NCI-H2196 (cell line): ENCODE results near the gene PRG3.
A peak's percentile ranks its signal among the peaks of the same experiment; 100 is the strongest.

Source experiments
- DNase-seq: peaks from one replicate; lab custom pipeline; 2025; ENCODE audit not compliant: unreplicated experiment; lab: John Stamatoyannopoulos, UW

Gene PRG3

GRCh38 chr11:57391539-57391938 lies 10.6 kb upstream of the PRG3 start:
- DNase-seq = no peak

- DNase-seq = no peak
Measured at GRCh38 chr11:57391111-57391510, 10.2 kb upstream of the PRG3 start.

DNA sequence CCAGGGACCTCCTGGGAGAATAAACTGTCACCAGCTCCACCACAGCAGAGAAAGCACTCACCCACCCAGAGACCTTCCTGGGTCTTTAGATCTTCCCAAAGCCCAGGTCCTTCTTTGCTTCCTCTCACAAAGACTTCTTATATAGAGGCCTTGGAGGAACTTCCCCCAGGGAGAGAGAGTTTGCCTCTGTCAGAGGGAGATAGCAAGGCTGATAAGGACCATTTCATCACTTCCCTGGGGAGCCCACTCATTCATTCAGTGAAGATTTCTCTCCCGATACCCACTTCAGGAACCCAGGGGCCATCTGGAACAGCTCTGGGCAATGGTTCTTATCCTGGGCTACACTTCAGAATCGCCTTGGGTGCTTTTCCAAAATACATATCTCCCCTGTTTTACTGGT lies 9.6 kb upstream of the PRG3 start, which contains the start of gene PRG2:
PRG2 (minus strand) TSS at position 116 of the 400 bp plus-strand sequence. CDS start 706 bp downstream, outside the sequence.
- no peak for DNase-seq

DNA sequence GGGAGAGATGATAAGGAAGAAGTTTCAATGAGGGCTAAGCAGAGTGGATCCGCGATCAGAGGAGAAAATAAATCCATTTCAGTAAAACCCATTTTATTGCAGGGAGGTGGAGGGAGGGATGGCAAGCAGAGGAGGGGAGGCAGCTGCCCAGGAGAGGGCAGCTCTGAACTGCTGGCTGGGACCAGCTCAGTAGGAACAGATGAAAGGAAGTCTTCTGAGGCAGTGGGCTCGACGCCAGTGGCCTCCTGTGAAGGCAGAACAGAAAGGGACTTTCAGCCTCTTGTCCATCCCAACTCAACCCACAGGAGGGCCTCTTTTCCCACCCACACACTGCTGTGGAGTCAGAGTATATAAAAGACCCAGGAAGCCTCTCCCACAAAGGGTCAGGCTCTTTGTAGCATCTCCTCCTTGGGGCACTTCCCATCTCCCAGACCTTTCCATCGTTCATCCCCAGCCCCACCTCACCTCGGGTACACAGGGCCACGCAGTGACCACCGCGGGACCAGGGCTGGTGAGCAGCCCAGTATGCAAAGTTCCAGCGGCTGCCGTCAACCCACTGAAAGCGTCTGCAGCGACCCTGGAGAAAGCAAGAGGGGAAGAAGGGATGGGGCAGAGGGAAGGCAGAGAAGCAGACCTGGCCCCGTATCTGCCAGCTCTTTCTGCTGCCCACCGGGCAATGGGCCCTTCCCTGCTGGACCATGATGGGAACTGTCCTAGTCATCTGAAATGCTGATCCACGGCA lies 6.5 kb upstream of the PRG3 start:
- DNase-seq = no peak

DNA sequence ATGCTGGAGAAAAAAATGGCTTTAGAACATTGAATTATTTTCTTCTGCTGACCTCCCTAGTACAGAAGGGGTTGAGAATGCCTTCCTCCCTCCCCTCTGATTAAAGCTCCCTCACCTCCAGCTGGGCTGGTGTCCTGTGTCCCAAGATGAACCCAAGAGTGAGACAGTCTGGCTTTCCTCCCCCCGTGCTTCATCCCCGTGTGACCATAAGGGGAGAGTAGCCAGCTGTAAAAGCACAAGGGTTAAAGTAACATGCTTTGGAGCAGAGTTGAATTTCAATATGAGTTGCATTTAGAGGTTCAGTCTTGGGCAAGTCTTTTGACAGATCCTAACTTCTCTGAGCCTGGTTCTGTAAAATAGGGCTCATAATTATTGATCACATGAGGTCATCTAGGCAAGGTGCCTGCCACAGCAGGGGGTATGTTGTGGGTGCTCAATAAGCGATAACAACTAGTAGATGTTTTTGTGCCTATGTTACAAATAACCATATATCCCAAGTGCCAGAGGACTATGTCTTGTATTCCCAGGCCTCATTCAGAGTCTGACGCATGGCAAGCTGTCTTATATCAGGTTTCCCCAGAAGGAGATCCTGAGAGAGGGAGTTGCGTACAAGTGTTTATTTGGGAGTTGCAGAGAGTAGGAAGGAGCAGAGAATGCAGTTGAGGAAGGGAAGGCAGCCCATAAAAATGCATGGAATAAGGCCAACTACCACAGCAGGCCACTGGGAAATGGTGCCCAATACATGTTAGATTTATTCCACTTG lies 5.4 kb upstream of the PRG3 start:
- no peak for DNase-seq

GRCh38 chr11:57379732-57380131 lies 1.2 kb downstream of the PRG3 start:
- DNase-seq = no peak

GRCh38 chr11:57378186-57378585 lies 2.8 kb downstream of the PRG3 start:
- DNase-seq = no peak

DNA sequence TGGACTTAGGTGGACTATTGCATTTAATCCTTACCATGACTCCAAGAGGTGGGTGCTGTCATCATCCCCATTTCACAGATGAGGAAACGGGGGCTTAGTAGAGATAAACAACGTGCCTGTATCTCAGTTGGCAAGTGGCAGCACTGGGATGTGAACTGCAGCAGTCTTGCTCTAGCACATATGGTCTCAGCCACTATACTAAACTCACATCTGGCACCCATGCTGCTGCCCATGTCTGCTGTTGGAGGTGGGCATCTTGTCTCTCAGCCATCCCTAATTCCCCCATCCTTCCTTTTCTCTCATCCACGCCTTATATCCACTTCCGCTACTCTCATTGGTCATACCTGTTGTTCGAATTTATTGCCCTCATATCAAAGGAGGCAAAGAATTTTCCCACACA lies 3.8 kb downstream of the PRG3 start:
- DNase-seq = no peak

DNA sequence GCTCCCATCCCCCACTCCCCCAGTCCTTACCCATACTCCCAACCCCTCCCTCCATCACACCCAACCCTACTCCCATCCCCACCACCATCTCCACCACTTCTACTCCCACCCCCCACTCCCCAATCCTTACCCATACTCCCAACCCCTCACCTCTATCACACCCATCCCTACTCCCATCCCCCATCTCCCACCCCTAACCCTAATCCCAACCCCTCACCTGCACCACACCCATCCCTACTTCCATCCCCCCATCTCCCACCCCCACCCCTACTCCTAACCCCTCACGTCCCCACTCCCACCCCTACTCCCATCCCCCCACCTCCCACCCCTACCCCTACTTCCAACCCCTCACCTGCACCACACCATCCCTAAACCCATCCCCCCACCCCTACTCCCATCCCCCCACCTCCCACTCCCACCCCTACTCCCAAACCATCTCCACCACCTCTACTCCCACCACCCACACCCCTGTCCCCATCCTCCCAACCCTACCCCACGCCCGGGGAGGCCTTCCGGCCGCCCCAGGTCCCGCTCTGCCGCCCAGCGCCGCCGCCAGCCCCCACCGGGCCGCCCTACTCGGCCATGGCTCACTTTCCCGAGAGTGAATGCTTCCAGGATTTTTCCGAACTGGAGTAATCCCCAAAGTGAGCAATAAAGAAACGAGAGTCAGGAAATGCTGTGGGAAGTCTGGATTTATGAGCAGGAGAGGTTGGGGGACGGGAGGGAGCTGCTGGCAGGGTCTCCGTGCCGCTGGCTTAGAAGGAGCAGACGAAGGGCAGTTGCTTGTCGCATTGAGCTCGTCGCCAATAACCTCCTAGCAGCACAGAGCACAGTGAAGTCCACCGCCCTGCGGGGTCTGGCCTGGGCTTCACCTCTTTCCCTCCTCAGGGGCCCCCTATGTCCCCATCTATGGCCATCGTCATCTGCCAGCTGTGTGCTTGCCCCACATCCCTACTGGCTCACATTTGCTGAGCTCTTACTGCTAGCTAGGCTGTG lies 4.6 kb downstream of the PRG3 start:
- no peak for DNase-seq

DNA sequence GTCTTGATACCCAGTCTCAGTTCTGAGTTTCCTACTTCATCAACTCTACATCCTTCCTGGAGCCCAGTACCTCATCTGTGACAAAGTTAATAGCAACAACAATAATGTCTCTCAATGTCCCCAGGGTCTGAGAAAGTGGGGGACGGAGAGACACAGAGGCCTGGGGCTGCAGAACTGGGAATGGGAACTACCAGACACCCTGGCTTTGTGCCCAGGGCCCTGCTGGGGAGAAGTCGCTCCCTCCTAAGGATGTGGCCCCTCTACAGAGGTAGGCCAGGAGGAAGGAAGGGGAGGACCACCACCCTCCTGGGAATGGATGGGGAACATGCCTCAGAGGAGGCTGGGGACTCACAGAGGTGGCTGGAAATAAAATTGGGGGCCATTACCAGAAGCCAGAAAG lies 5.5 kb downstream of the PRG3 start:
- DNase-seq = no peak

- no peak for DNase-seq
Measured at GRCh38 chr11:57374966-57375365, 6.0 kb downstream of the PRG3 start.

DNA sequence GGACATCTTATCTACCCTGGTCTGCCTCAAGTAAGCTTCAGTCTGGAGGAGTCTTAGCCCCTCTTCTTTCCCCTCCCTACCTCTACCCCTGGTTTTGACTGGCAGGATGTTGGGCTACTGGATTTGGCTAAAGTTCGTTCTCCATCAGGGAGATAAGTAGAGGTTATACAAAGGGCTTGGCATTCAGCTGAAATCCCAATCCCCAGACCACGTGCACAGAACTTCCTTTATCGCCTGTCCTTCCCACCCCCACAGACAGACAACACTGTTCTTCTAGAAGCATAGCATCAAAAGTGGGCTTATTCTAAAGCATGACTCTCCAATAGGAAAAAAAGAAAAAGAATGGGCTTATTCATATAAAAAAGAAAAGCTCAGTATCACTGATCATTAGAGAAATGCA lies 7.8 kb downstream of the PRG3 start:
- DNase-seq = no peak

DNA sequence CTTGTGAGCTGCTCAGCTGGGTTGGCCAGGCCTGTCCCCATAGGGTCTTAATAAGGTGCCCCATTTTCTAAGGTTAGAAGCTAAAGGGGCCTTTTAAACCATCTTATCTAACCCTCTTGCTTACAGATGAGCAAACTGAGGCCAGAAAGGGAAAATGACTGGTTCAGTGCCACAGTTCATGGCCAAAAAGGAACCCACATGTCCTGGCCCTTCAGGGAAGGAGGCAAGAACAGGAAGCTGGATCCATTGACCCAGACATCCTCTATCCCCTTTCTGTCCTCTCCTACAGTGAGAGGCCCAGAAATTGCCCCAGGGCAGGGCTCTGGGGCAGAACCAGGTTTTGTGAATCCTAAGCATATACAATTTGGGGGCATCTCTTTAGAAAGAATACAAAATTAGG lies 10.0 kb downstream of the PRG3 start:
- DNase-seq = no peak

DNA sequence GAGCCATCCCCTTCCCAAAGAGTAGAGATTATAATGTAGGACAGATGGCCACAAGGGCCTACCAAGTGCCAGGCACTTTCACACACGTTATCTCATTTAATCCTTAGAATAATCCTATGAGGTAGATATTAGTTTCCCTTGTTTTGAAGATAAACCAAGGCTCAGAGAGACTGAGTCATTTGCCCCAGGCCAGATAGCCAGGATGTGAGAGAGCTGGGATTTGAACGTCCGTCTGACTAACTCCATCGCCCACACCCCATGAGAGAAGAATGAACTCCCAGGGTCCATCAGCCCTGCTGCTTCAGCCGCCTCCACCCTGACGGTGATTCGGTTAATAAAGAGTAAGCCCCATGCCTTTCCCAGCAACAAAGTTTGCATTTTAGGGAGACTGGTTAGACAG lies 10.7 kb downstream of the PRG3 start:
- DNase-seq = no peak

DNA sequence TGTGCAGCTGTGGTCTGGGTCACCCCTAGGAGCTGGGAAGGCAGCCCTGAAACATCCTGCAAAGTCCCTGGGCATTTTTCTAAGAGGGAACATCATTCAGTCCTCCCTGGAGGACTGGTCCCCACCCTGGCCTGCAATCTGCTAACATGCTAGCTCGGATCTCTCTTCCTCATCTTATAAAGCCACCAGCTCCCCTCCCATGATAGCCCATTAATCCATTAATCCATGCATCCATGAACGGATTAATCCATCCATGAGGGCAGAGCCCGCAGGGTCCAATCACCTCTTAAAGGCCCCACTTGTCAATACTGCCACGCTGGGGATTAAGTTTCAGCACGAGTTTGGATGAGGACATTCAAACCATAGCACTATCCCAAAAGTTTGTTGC lies 12.1 kb downstream of the PRG3 start:
- no peak for DNase-seq

DNA sequence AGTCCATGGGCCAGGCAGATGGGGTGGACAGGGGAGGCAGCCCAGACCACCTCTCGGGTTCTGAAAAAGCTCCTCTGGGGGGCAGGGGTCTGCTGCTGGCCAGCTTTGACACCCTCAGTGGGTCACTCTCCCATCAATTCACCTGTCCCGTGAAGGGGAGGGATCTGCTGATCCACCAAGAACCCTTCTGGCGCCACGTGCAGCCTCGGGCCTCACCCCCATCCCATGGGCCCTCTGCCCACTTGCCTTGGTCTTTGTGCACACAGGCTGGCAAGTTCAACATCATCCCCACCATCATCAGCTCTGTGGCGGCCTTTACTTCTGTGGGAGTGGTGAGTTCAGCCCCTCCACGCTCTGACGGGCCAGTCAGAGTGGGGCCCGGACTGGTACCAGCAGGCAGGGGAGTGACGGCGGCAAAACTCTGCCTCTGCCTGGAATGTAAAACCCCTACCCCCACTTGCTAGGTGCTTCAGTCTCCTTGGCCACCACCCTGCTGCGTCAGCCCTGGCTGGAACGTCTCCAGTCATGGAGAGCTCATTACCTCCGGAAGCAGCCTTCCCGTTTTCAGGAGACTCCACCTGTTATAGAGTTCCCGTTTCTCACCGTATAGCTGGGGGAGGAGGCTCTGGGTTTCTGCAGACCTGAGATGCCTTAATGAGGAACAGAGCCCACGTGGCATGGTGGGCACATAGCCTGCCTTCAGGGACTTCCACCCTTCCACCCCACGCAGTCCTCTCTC lies 12.7 kb downstream of the PRG3 start:
- DNase-seq = peak; percentile 53

GRCh38 chr11:57364851-57365660 lies 15.9 kb downstream of the PRG3 start:
- no peak for DNase-seq

DNA sequence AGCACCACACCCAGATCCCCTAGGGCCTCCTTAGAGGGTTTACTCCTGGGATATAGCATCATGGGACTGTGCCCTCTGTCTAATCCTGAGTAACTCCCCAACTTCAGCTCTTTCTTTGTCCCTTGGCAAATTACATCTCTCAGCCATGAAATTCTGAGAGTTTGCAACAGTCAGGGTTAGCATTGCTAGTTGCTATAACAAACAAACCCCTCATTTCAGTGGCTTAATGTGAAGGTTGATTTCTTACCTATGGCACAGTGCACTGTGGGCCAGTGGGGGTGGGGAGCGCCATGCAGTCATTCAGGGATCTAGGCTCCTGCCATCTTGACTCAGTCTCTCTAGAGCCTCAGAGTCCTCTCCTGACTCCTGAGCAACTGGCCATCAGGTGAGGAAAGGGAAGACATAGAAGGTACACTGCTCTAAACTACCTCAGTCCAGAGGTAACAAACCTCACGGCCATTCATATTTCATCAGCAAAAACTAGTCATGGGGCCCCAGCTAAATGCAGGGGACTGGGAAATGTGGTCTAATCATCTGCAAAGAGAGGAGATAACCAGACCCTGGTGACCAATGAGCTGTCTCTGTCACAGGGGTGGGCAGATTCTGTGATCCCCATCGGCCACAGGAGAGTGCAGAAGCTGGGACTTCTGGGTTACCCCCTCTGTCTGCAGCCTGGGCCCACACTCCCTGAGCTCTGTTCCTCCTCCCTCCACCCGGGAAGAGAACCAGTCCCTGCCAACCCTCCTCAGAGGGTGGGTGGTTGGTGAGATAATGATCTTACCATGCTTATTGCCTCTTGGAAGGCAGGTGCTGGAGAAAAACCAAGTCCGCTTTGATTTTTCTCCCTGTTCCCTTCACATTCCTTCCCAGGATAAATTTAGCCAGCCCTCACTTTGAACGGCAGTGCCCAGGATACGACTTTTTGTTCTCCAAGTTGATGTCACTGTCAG lies 17.5 kb downstream of the PRG3 start:
- no peak for DNase-seq

- no peak for DNase-seq
Measured at GRCh38 chr11:57361926-57362325, 19.0 kb downstream of the PRG3 start.
